ENCODE data around the gene AMMECR1. TPM values are rescaled to one million over a fixed set of nuclear protein-coding genes. Genes with fewer than 3 reads are reported as not detected.

AMMECR1 gene
- total and polyA plus RNA-seq, 2 of the 4 experiments (the other 2 are of a cell fraction), result 7.0 to 11.3 TPM

- H3K4me3 ChIP-seq (ENCODE audit: insufficient read depth, low read depth, low read length), result no peak overlapping the region
- no peak overlapping the region for H3K18ac ChIP-seq (ENCODE audit: low read depth, low read length)
- no peaks in the 10 kb centered on the region for H3K27me3 ChIP-seq (ENCODE audit: control insufficient read depth, insufficient read depth, low read length)
- H4K8ac ChIP-seq (ENCODE audit: low read depth in 2 of 2, low read length in 2 of 2), result no peak overlapping the region; a peak in 1 of 4 replicates
- no peak overlapping the region for H4K91ac ChIP-seq (ENCODE audit: insufficient read depth, low read depth, low read length)
- no TSS peak for BruUV-seq (replicated peaks)
- H4K5ac ChIP-seq (ENCODE audit: low read depth, low read length), result no peak overlapping the region
- ChIA-PET POLR2A (ENCODE audit: unreplicated experiment) (no interaction called here), CTCF (no interaction called here)
- no peak overlapping the region for H3K9ac ChIP-seq (ENCODE audit: low read depth, low read length)
- DNase-seq (peak; percentile 37), ATAC-seq (ENCODE audit: low read depth) (peak; percentile 49; the same call in 1 of the 2 replicates)
- no peak overlapping the region for H3K14ac ChIP-seq (replicated peaks; ENCODE audit: low read depth, low read length)
- H2AFZ ChIP-seq (replicated peaks; ENCODE audit: low read length, poor library complexity), result no peak overlapping the region
- no peak overlapping the region for H3K4ac ChIP-seq (ENCODE audit: low read depth, low read length)
- no peak overlapping the region for H2BK15ac ChIP-seq (ENCODE audit: low read depth, low read length)
- peaks cover 4% of the 10 kb centered on the region; the same call in 1 of the 2 replicates for H4K20me1 ChIP-seq (ENCODE audit: insufficient read depth, low read length)
- H2BK5ac ChIP-seq (ENCODE audit: low read depth, low read length, poor library complexity, severe bottlenecking), result no peak overlapping the region
- no peaks in the 10 kb centered on the region for H3K36me3 ChIP-seq (ENCODE audit: control insufficient read depth, insufficient read depth, low read length)
- H3K4me1 ChIP-seq (ENCODE audit: control insufficient read depth, insufficient read depth, low read length), result no peaks in the 10 kb centered on the region
- H2BK20ac ChIP-seq (ENCODE audit: low read depth, low read length), result no peak overlapping the region
- no peak overlapping the region for H3K4me2 ChIP-seq (ENCODE audit: low read depth, low read length)
- H3K9me3 ChIP-seq (ENCODE audit: control insufficient read depth, insufficient read depth, low read length), result no peaks in the 10 kb centered on the region; the same call in 1 of the 2 replicates
- H2AK9ac ChIP-seq (replicated peaks; ENCODE audit: low read depth, low read length, poor library complexity), result no peak overlapping the region
- TF ChIP-seq CHD1 (IDR thresholded peaks at IDR 0.05; ENCODE audit: low read depth, low read length) (no peak), CEBPB (IDR thresholded peaks at IDR 0.05; ENCODE audit: low read depth, low read length) (no peak), POLR2A (IDR thresholded peaks at IDR 0.05; ENCODE audit: low read depth, low read length) (no peak), RAD21 (IDR thresholded peaks at IDR 0.05; ENCODE audit: low read length) (no peak), CTCF (conservative IDR thresholded peaks at IDR 0.05; ENCODE audit: low read depth, low read length) (no peak)
- no CpG with 5 or more reads among the region's 2 CpGs for WGBS, 2 experiments (ENCODE audit: extremely low coverage in 2 of 2, insufficient read length in 1 of 2)
- in situ Hi-C loops (cut with MboI; ENCODE audit: low sequenced_read_pairs), result no loop called here
- dilution Hi-C loops (cut with HindIII; ENCODE audit: low sequenced_read_pairs, unreplicated experiment), result no loop called here
- peaks cover 3 to 11% of the 10 kb centered on the region in 2 experiments; a peak in 3 of 4 replicates for H3K79me1 ChIP-seq (ENCODE audit: low read depth in 1 of 2, low read length in 2 of 2)
- H3K23ac ChIP-seq (ENCODE audit: low read depth, low read length), result no peak overlapping the region
- no peak overlapping the region for H2BK120ac ChIP-seq (ENCODE audit: low read depth, low read length)
- intact Hi-C loops (cut with micrococcal nuclease), result no loop called here
- no peak overlapping the region for H3K27ac ChIP-seq (ENCODE audit: insufficient read depth, low read length)
- H2AK5ac ChIP-seq (ENCODE audit: low read depth, low read length), result no peak overlapping the region
- no peak overlapping the region for H3K56ac ChIP-seq (ENCODE audit: extremely low read depth, insufficient read depth, low read length)
- H3K9me1 ChIP-seq (ENCODE audit: insufficient read depth, low read length), result peaks cover 7% of the 10 kb centered on the region
These were observed 91.0 kb downstream of the AMMECR1 start for GRCh38 chrX:110226931-110227330.
